Heart left ventricle (tissue), 16 donors: ENCODE data around the gene CTDSP2. TPM values are rescaled to one million over a fixed set of nuclear protein-coding genes. Genes with fewer than 3 reads are reported as not detected.

Experiments
- ATAC-seq, 4 donors: fragments of 200-7000 bp; cut with Tn5 transposase; one replicate each; pipeline ENCODE4 v1.9.1; 2020 to 2022; ENCODE audit warnings: moderate library complexity in 4 of 4, mild to moderate bottlenecking in 3 of 4, moderate number of reproducible peaks in 1 of 4
- DNase-seq, 5 donors: peaks; one replicate each; pipeline ENCODE4 v3.0.0-alpha.2; 2020
- H3K27ac ChIP-seq, 12 donors: fragments of 200-600 bp; sonication (generic) in 4 of 12; one replicate each; pipeline versions ENCODE4 v1.5.0 to v1.8.0; 2016 to 2022; ENCODE audit warnings: mild to moderate bottlenecking in 2 of 12
- H3K27me3 ChIP-seq, 9 donors: fragments of 200-600 bp; sonication (generic) in 2 of 9; one replicate each; pipeline versions ENCODE4 v1.5.1 to v1.8.0; 2016 to 2022; ENCODE audit warnings: mild to moderate bottlenecking in 3 of 9
- H3K36me3 ChIP-seq, 9 donors: fragments of 200-600 bp; sonication (generic) in 2 of 9; one replicate each; pipeline versions ENCODE4 v1.5.0 to v1.8.0; 2018 to 2022; ENCODE audit warnings: mild to moderate bottlenecking in 2 of 9
- H3K4me1 ChIP-seq, 12 donors: fragments of 200-600 bp; sonication (generic) in 4 of 12; one replicate each; pipeline versions ENCODE4 v1.5.0 to v1.8.0; 2016 to 2022; ENCODE audit warnings: mild to moderate bottlenecking in 3 of 12
- H3K4me3 ChIP-seq, 12 donors: fragments of 200-600 bp; sonication (generic) in 4 of 12; one replicate each; pipeline versions ENCODE4 v1.5.0 to v1.8.0; 2017 to 2022; ENCODE audit warnings: mild to moderate bottlenecking in 9 of 12, moderate library complexity in 4 of 12
- H3K9me3 ChIP-seq, 12 donors: fragments of 200-600 bp; sonication (generic) in 4 of 12; one replicate each; pipeline versions ENCODE4 v1.5.0 to v1.8.0; 2016 to 2022; ENCODE audit warnings: mild to moderate bottlenecking in 1 of 12
- POLR2A ChIP-seq, 2 donors: fragments of 450-650 bp; IDR thresholded peaks; one replicate each; pipeline ENCODE4 v1.6.1; 2017; ENCODE audit warnings: antibody characterized with exemption in 2 of 2, mild to moderate bottlenecking in 2 of 2, moderate library complexity in 2 of 2
- WGBS, 4 donors: extraction: QIAGEN DNeasy Blood & Tissue Kit in 2 of 4; methylation state at CpG; one replicate each; pipeline versions ENCODE4 v1.1.5 to v1.1.7; 2013 to 2018; 5-methylcytosine and 5-hydroxymethylcytosine counted together
- intact Hi-C, 10 donors: fragments of 100-400 bp; cut with DNase I; formaldehyde crosslinking; loops; one replicate each; pipeline versions ENCODE4 v1.11.1 to v1.14.2; 2022
- polyA plus RNA-seq, 2 donors: library from polyadenylated mRNA; stranded (reverse); fragments of 200-250 nt; gene quantifications; one replicate each; pipeline ENCODE4 v1.2.3, GENCODE V29; 2013
- total RNA-seq, 9 donors: library from RNA; depleted of rRNA in 2 of 9; stranded (reverse); fragments of >200 nt in 2 of 9; fragmentation: NEBNext Ultra II Directional in 3 of 9; extraction: Animal tissue kit (Norgen Biotek cat#: 25700) in 3 of 9; gene quantifications; one replicate each; pipeline versions ENCODE4 v1.1.0 to v1.2.4, GENCODE V29; 2016 to 2023
- TF ChIP-seq, protein P1 (sequence below), 12 donors: fragments of 200-600 bp; sonication (generic) in 4 of 12; IDR thresholded peaks; one replicate each; pipeline versions ENCODE4 v1.5.0 to v1.8.0; 2018 to 2022; ENCODE audit warnings: antibody characterized with exemption in 12 of 12, mild to moderate bottlenecking in 5 of 12
- donor health status: ischemic (EF 13 %, LVEDD 7.1; RV severe dilation, severe dysfunction).
- donor health status: healthy with polysubstance abuse.
- donor health status: DM: no; HTN: yes; CAD: no.
- donor health status: DM: no; HTN: no; CAD: no.
- donor health status: ischemic (EF 25% LVEDD 6.9; RV normal size, moderate dysfunction).
- donor health status: ischemic (EF 25% LVEDD 5.7; RV mildly dilated, moderate dysfunction).
- donor health status: healthy.
- donor health status: DM: yes; HTN: yes; CAD: no.
- donor health status: ischemic (EF 35%, LVEDD 5.7; RV mildly dilated, moderate dysfunction).
- donor health status: nonischemic (EF 11% LVEDD 7.7; RV severe dilation, severe dysfunction).
- donor health status: DM: yes; HTN: yes; CAD: no.
- donor health status: PGD.
- donor health status: ischemic (EF 29% LVEDD 5.4; RV normal size, mild dysfunction).
- donor health status: nonischemic (EF 23%, LVEDD 6.1; RV moderate dilation, normal function).

CTDSP2 gene
- total and polyA plus RNA-seq, 11 donors: 28.0 to 191 (median 82.9) TPM

DNA sequence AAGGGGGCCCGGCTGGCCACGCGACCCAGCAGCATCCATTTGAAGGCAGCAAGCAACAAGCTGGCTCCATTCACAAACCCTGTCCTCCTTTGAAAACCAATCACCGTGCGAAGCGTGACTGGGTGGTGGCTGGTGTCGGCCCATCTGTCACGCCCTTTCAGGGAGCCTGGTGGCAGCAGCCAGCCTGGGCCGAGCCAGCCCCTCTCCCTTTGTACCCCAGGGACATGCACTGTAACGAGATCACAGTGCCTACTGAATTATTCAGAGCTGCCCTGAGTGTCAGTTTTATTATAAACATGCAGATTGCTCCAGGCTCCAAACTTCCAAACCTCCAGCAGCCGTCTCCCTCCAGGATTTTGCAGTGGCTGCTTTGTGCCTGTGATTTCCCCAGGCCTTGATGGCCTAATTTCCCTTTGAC is 22.3 kb upstream of the CTDSP2 start:
- Histone ChIP-seq H3K9me3 (no peaks in the 10 kb centered on the region), H3K27ac (peak overlapping the region in 11 of 12 donors; percentile 9 to 98 (median 64)), H3K36me3 (no peaks in the 10 kb centered on the region), H3K4me1 (peaks cover 0 to 30% (median 20%) of the 10 kb centered on the region in 12 donors), H3K4me3 (peak overlapping the region in 1 of 12 donors; percentile 2), H3K27me3 (no peaks in the 10 kb centered on the region)
- ATAC-seq: peak in 1 of 4 donors; percentile 23
- peak in 1 of 5 donors; percentile 63 for DNase-seq
- TF ChIP-seq POLR2A (IDR thresholded peaks at IDR 0.05): no peak
- TF ChIP-seq, protein P1, sequence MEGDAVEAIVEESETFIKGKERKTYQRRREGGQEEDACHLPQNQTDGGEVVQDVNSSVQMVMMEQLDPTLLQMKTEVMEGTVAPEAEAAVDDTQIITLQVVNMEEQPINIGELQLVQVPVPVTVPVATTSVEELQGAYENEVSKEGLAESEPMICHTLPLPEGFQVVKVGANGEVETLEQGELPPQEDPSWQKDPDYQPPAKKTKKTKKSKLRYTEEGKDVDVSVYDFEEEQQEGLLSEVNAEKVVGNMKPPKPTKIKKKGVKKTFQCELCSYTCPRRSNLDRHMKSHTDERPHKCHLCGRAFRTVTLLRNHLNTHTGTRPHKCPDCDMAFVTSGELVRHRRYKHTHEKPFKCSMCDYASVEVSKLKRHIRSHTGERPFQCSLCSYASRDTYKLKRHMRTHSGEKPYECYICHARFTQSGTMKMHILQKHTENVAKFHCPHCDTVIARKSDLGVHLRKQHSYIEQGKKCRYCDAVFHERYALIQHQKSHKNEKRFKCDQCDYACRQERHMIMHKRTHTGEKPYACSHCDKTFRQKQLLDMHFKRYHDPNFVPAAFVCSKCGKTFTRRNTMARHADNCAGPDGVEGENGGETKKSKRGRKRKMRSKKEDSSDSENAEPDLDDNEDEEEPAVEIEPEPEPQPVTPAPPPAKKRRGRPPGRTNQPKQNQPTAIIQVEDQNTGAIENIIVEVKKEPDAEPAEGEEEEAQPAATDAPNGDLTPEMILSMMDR (IDR thresholded peaks at IDR 0.05): no peak
- WGBS, 4 donors: 67 to 83% (median 75%) methylated on average over 11 of the region's 11 CpGs
- intact Hi-C loops: loop anchor here in 1 of 10 donors (2.0 kb wide), 1 partner anchor 20 kb away; no protein-coding TSS in a partner anchor

DNA sequence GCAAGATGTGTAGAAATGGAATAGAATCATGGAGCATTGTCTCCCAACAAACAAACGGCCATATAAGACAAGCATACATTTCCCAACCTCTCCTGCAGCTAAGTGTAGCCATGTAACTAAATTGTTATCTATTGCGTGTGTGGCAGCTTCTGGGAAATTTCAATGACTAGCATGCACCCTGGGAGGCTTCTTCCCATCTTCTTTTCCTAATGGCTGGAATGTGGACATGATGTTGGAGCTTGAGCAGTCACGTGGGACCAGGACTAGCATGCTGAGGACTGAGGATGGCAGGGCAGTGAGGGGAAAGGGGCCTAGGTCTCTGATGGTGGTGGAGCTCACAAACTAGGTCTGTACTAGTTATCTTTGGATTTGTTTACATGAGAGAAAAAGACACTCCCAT is 21.7 kb upstream of the CTDSP2 start:
- WGBS, 4 donors: 77 to 86% (median 82%) methylated on average over 3 of the region's 3 CpGs
- no peak for TF ChIP-seq POLR2A (IDR thresholded peaks at IDR 0.05)
- TF ChIP-seq, protein P1 (IDR thresholded peaks at IDR 0.05): no peak
- Histone ChIP-seq H3K9me3 (no peaks in the 10 kb centered on the region), H3K27ac (peak overlapping the region in 5 of 12 donors; percentile 9 to 98 (median 69)), H3K36me3 (no peaks in the 10 kb centered on the region), H3K27me3 (no peaks in the 10 kb centered on the region), H3K4me1 (peaks cover 0 to 29% (median 17%) of the 10 kb centered on the region in 12 donors), H3K4me3 (no peak overlapping the region)
- intact Hi-C loops: loop anchor here in 1 of 10 donors (2.0 kb wide), 1 partner anchor 21 kb away; no protein-coding TSS in a partner anchor
- no peak for DNase-seq
- ATAC-seq: no peak

DNA sequence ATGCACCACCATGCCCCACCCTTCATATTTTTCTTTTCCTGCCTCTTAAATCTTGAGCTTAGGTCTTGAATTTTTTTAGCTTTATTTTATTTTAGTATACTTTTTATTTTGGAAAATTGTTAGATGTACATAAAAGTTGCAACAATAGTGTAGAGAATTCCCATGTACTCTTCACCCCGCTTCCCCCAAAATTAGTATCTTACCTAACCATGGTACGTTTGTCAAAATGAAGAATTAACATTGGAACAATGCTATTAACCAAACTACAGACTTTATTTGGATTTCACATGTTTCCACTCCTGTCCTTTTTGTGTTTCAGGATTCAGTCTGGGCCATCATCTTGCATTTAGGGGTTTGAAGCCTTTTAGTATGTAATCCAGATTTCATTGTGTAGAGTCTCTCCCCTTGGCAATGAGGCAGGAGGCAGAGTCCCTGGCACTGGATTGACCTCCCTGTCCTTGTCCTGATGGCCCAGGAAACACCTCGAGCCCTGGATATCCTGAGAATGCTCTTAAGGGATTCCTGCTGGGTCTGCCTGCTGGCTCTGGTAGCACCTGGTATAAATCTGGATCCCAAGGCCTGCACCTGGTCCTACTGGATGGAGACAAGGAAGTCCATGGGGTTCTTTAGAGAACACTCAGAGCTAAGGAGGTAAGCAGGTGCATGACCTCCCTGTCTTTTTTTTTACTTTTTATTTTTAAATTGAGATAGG is 19.9 kb upstream of the CTDSP2 start:
- H3K36me3 ChIP-seq: no peaks in the 10 kb centered on the region
- intact Hi-C loops: no loop called here
- H3K9me3 ChIP-seq: no peaks in the 10 kb centered on the region
- 66 to 80% (median 74%) methylated on average over 3 of the region's 3 CpGs for WGBS, 4 donors
- peaks cover 0 to 29% (median 19%) of the 10 kb centered on the region in 12 donors for H3K4me1 ChIP-seq
- peak overlapping the region in 11 of 12 donors; percentile 93 to 98 (median 95) for H3K27ac ChIP-seq
- no peak overlapping the region for H3K4me3 ChIP-seq
- no peaks in the 10 kb centered on the region for H3K27me3 ChIP-seq
- TF ChIP-seq, protein P1 (IDR thresholded peaks at IDR 0.05): no peak
- TF ChIP-seq POLR2A (IDR thresholded peaks at IDR 0.05): no peak
- no peak for ATAC-seq
- no peak for DNase-seq

DNA sequence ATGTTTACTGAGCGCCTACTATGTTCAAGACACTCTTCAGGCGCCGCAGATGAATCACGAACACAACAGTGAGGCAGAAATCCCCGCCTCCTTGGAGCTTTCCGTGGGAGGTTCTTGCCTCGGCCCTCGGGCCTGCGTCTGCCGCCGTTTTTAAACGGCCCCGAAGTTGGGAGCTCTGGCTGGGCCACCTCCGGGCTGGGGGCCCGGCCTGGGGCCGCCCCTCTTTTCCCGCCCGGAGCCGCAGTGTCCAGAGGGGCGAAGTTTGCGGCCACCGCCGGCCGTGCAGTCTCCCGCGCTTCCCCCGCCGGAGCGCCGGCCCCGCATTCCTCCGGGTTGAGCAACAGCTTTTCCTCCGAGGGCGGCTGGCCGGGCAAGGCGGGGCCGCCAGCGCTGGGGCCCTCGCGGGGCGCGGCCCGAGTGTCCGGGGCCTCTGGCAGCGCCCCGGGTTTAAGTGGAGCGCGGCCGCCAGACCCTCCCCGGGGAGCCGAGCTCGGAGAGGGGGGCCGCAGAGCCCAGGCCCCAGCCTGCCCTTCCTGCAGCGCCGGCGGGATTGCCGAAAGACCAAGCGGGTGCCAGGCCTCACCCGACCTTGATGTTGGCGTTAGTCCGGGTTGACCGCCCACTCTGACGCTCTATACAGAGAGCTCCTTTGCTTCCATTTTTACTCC is 18.7 kb upstream of the CTDSP2 start:
- peaks cover 0 to 29% (median 19%) of the 10 kb centered on the region in 12 donors for H3K4me1 ChIP-seq
- DNase-seq: peak; percentile 80 to 91 (median 88)
- WGBS, 4 donors: 0 to 1% (median 1%) methylated on average over 30 to 63 of the region's 63 CpGs
- H3K27me3 ChIP-seq: no peaks in the 10 kb centered on the region
- peak overlapping the region; percentile 92 to 98 (median 94) for H3K27ac ChIP-seq
- TF ChIP-seq, protein P1 (IDR thresholded peaks at IDR 0.05): no peak
- TF ChIP-seq POLR2A (IDR thresholded peaks at IDR 0.05): peak in 1 of 2 donors; percentile 80
- peak overlapping the region; percentile 30 to 62 (median 59) for H3K4me3 ChIP-seq
- ATAC-seq: peak; percentile 43 to 94 (median 88)
- intact Hi-C loops: loop anchor here in 2 of 10 donors (2.0 kb wide), 2 partner anchors 18 to 24 kb away; partner anchors contain the start of gene CTDSP2 (in 1 of the 2)
- no peaks in the 10 kb centered on the region for H3K9me3 ChIP-seq
- H3K36me3 ChIP-seq: no peaks in the 10 kb centered on the region
